ENCODE results near the gene CD163L1.
"Not testable (repeated sequence)": the region's sequence is repeated elsewhere in the genome, so short reads cannot be mapped to it uniquely, and the experiment has no call there.

CD163L1 gene

DNA sequence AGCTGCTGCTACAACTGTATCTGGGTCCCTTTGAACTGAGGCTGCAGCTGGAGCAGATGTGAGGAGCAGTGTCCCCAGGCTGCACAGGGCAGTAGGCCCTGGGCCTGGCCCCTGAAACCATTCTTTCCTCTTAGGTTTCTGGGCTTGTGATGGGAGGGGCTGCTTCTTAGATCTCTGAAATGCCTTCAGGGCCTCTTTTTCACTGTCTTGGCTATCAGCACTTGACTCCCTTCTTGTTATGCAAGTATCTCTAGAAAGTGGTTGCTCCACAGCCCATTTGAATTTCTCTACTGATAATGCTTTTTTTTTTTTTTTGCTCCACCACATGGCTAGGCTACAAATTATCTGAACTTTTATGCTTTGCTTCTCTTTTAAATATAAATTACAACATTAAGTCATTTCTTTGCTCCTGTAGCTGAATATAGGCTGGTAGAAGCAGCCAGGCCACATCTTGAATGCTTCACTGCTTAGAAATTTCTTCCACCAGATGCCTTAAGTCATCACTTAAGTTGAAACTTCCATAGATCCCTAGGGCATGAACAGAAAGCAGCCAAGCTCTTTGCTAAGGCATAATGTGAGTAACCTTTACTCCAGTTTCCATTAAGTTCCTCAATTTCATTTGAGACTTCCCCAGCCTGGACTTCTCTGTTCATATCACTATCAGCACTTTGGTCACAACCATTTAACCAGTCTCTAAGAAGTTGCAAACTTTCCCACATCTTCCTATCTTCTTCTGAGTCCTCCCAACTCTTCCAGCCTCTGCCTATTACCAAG is 98.9 kb downstream of the CD163L1 start:
- TF ChIP-seq, protein P1, sequence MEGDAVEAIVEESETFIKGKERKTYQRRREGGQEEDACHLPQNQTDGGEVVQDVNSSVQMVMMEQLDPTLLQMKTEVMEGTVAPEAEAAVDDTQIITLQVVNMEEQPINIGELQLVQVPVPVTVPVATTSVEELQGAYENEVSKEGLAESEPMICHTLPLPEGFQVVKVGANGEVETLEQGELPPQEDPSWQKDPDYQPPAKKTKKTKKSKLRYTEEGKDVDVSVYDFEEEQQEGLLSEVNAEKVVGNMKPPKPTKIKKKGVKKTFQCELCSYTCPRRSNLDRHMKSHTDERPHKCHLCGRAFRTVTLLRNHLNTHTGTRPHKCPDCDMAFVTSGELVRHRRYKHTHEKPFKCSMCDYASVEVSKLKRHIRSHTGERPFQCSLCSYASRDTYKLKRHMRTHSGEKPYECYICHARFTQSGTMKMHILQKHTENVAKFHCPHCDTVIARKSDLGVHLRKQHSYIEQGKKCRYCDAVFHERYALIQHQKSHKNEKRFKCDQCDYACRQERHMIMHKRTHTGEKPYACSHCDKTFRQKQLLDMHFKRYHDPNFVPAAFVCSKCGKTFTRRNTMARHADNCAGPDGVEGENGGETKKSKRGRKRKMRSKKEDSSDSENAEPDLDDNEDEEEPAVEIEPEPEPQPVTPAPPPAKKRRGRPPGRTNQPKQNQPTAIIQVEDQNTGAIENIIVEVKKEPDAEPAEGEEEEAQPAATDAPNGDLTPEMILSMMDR (IDR thresholded peaks at IDR 0.05; ENCODE audit: low read depth, low read length, missing control alignments): no peak
- no peak overlapping the region for H3K4me3 ChIP-seq (replicated peaks; ENCODE audit: low read depth, low read length)
- no peak for DNase-seq (ENCODE audit: extremely low read depth, low read depth)

DNA sequence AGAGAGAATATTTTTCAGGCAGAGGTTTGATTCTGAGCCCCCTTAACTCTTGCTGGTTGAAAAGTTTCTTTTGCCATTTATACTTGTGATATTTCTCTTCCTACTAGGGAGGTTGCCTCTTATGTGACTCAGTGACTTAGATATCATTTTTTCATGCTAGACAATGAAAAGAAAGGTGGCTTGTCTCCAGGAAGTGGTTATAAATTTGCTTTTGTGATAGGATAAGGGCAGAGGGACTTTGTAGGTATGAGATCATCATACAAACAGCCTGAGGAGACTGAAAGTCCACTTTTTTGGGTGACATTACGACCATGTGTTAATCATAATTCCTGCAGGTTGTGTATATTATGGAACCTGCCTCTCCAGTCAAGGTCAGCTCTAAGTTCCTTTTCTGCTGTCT is 104.3 kb downstream of the CD163L1 start:
- H3K4me3 ChIP-seq (replicated peaks; ENCODE audit: low read depth, low read length): no peak overlapping the region
- TF ChIP-seq, protein P1 (IDR thresholded peaks at IDR 0.05; ENCODE audit: low read depth, low read length, missing control alignments): no peak
- DNase-seq (ENCODE audit: extremely low read depth, low read depth): no peak

DNA sequence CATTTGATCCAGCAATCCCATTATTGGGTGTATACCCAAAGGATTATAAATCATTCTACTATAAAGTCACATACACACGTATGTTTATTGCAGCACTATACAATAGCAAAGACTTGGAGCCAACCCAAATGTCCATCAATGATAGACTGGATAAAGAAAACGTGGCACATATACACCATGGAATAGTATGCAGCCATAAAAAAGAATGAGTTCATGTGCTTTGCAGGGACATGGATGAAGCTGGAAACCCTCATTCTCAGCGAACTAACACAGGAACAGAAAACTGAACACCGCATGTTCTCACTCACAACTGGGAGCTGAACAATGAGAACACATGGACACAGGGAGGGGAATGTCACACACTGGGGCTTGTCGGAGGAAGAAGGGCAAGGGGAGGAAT is 106.2 kb downstream of the CD163L1 start:
- DNase-seq (ENCODE audit: extremely low read depth, low read depth); H3K4me3 ChIP-seq (replicated peaks; ENCODE audit: low read depth, low read length): not testable (repeated sequence)

DNA sequence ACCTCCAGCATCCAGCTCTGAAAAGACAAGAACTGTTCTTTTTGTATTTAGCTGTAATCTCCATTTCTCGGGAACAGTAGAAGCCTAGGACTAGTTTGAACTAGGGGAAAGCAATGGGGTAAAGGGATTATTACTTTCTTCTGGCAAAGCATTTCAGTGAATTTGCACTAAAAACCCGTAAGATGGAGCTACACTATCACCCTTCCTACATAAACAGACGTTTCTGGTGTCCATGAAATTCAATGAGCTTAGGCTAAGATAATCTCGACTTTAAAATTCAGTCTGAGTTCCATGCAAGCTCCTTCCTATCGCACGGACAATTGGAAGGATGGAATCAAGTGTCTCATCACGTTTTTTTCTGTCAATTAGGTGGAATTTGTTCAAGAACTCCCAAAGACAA is 116.0 kb downstream of the CD163L1 start:
- no peak overlapping the region for H3K4me3 ChIP-seq (replicated peaks; ENCODE audit: low read depth, low read length)
- no peak for DNase-seq (ENCODE audit: extremely low read depth, low read depth)
- TF ChIP-seq, protein P1 (IDR thresholded peaks at IDR 0.05; ENCODE audit: low read depth, low read length, missing control alignments): no peak

DNA sequence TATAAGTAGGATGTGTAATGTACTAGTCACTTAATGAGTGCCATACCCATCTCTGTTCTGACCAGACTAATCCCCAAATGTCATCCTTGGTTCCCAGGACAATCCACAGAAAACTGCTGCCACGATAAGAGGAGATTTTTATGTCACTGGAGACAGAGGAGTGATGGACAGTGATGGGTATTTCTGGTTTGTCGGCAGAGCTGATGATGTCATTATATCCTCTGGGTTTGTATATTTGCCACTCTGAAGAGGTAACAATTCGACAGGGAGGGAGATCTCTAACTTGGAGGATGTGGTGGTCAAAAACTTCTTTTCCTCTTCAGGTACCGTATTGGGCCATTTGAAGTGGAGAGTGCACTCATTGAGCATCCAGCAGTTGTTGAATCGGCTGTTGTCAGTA is 119.8 kb downstream of the CD163L1 start:
- DNase-seq (ENCODE audit: extremely low read depth, low read depth): no peak
- no peak overlapping the region for H3K4me3 ChIP-seq (replicated peaks; ENCODE audit: low read depth, low read length)

DNA sequence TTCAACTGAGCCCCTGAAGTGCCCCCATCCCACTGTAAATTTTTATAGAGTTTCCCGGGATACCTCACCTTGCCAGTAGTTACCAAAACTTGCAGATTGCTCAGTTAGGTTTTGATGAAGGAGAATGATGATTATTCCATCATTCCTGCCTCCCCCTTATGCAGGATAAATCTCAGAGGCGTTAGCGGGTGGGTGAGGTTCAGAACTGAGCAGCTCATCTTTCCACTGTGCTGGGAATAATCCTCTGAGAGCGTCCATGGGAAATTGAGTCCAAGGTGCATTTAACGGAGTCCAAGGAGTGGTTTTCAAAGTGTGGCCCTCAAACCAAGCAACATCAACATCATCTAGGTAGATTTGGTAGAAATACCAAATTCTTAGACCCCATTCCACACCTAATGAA is 121.4 kb downstream of the CD163L1 start:
- TF ChIP-seq, protein P1 (IDR thresholded peaks at IDR 0.05; ENCODE audit: low read depth, low read length, missing control alignments): no peak
- DNase-seq (ENCODE audit: extremely low read depth, low read depth): no peak
- H3K4me3 ChIP-seq (replicated peaks; ENCODE audit: low read depth, low read length): no peak overlapping the region

More for the DNA sequence above, 119.8 kb downstream of the CD163L1 start:
- TF ChIP-seq, protein P1 (IDR thresholded peaks at IDR 0.05; ENCODE audit: low read depth, low read length, missing control alignments): no peak

DNA sequence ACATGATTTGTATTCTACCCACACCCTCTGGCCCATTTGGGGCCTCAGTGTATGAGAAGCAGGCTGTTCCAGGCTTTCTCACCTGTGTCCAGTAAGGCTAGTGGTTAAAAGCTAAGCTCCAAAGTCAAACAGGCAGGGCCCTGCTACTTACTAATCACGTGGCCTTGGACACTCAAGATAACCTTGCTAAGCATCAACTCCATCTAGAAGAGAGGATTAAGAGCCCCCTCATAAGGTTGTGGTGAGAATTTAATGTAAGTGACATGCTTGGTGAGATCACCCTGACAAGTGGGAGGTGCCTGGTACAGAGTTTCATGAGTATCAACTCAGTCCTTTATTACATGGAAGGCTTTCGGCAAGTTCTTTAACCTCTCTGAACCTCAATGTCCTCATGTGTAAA is 122.3 kb downstream of the CD163L1 start:
- no peak for DNase-seq (ENCODE audit: extremely low read depth, low read depth)
- TF ChIP-seq, protein P1 (IDR thresholded peaks at IDR 0.05; ENCODE audit: low read depth, low read length, missing control alignments): no peak
- H3K4me3 ChIP-seq (replicated peaks; ENCODE audit: low read depth, low read length): no peak overlapping the region

Measured in HFF-Myc (cell line).